Left ventricle myocardium inferior (tissue), 1 donor: Measurements from ENCODE around the gene CUL1. TPM values are rescaled to one million over a fixed set of nuclear protein-coding genes. Genes with fewer than 3 reads are reported as not detected.

Experiments used
- DNase-seq: peaks from one replicate; pipeline ENCODE4 v3.0.0-alpha.2; 2020
- H3K27ac ChIP-seq: fragments of 200-600 bp; replicated peaks from 2 replicates; pipeline ENCODE4 v1.8.0; 2021
- H3K27me3 ChIP-seq: fragments of 200-600 bp; 2 replicates; pipeline ENCODE4 v1.8.0; 2021; ENCODE audit warnings: low read depth
- H3K36me3 ChIP-seq: fragments of 200-600 bp; 2 replicates; pipeline ENCODE4 v1.8.0; 2021
- H3K4me1 ChIP-seq: fragments of 200-600 bp; 2 replicates; pipeline ENCODE4 v1.8.0; 2021
- H3K4me3 ChIP-seq: fragments of 200-600 bp; 2 replicates; pipeline ENCODE4 v1.8.0; 2021; ENCODE audit warnings: mild to moderate bottlenecking, moderate library complexity
- H3K9me3 ChIP-seq: fragments of 200-600 bp; replicated peaks from 2 replicates; pipeline ENCODE4 v1.8.0; 2021
- intact Hi-C: fragments of 100-400 bp; cut with micrococcal nuclease; formaldehyde crosslinking; loops from one replicate; pipeline ENCODE4 v1.11.0; 2022
- total RNA-seq: library from RNA; stranded (reverse); fragmentation: NEBNext Ultra II Directional; extraction: Animal tissue kit (Norgen Biotek cat#: 25700); gene quantifications from one replicate; pipeline ENCODE4 v1.2.1, GENCODE V29; 2021
- TF ChIP-seq, protein P1 (sequence below): fragments of 200-600 bp; IDR thresholded peaks from 2 replicates; pipeline ENCODE4 v1.8.0; 2021; ENCODE audit warnings: antibody characterized with exemption, mild to moderate bottlenecking, borderline replicate concordance
- donor health status: DM: no; HTN: yes; CAD: no; lungs with severe emphysema.

Gene CUL1
- total RNA-seq, 1 donor from 2014 or later = 48.2 TPM

- H3K9me3 ChIP-seq = no peaks in the 10 kb centered on the region
- TF ChIP-seq, protein P1, sequence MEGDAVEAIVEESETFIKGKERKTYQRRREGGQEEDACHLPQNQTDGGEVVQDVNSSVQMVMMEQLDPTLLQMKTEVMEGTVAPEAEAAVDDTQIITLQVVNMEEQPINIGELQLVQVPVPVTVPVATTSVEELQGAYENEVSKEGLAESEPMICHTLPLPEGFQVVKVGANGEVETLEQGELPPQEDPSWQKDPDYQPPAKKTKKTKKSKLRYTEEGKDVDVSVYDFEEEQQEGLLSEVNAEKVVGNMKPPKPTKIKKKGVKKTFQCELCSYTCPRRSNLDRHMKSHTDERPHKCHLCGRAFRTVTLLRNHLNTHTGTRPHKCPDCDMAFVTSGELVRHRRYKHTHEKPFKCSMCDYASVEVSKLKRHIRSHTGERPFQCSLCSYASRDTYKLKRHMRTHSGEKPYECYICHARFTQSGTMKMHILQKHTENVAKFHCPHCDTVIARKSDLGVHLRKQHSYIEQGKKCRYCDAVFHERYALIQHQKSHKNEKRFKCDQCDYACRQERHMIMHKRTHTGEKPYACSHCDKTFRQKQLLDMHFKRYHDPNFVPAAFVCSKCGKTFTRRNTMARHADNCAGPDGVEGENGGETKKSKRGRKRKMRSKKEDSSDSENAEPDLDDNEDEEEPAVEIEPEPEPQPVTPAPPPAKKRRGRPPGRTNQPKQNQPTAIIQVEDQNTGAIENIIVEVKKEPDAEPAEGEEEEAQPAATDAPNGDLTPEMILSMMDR = no peak
- DNase-seq = no peak
- peaks cover 83% of the 10 kb centered on the region for H3K36me3 ChIP-seq
- no peaks in the 10 kb centered on the region for H3K27me3 ChIP-seq
- no peak overlapping the region for H3K27ac ChIP-seq
- H3K4me3 ChIP-seq = no peak overlapping the region
- intact Hi-C loops = no loop called here
- no peaks in the 10 kb centered on the region for H3K4me1 ChIP-seq
These were observed 101.3 kb downstream of the CUL1 start for GRCh38 chr7:148799893-148800555.

DNA sequence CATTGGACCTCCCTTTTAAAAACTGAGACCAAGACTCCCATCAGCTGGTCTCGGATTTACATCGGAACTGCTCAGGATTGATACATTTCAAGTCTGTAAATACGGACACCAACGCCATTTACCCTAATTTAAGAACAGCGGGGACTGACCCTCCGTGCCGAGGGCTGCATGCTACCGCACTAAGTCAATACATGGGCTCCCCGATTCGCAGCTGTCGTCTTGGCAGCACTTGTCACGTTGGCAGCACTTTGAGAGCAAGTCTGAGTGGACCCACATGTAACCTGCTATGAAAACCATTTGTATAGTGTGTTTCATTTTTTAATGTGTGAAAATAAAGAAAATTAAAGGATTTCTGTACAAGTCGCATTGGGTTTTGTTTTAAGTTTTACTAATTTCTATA lies 102.0 kb downstream of the CUL1 start:
- H3K36me3 ChIP-seq = peaks cover 76% of the 10 kb centered on the region
- no peaks in the 10 kb centered on the region for H3K4me1 ChIP-seq
- no peaks in the 10 kb centered on the region for H3K27me3 ChIP-seq
- TF ChIP-seq, protein P1 = no peak
- no peaks in the 10 kb centered on the region for H3K9me3 ChIP-seq
- intact Hi-C loops = no loop called here
- H3K27ac ChIP-seq = no peak overlapping the region
- no peak for DNase-seq
- no peak overlapping the region for H3K4me3 ChIP-seq

- peaks cover 69% of the 10 kb centered on the region for H3K36me3 ChIP-seq
- H3K4me3 ChIP-seq = no peak overlapping the region
- TF ChIP-seq, protein P1 = no peak
These were observed 103.4 kb downstream of the CUL1 start for GRCh38 chr7:148802101-148802493.

GRCh38 chr7:148803094-148803493 lies 104.4 kb downstream of the CUL1 start:
- TF ChIP-seq, protein P1 = no peak
- peaks cover 64% of the 10 kb centered on the region for H3K36me3 ChIP-seq
- intact Hi-C loops = no loop called here
- no peaks in the 10 kb centered on the region for H3K9me3 ChIP-seq
- DNase-seq = no peak
- H3K27ac ChIP-seq = no peak overlapping the region
- no peaks in the 10 kb centered on the region for H3K4me1 ChIP-seq
- no peak overlapping the region for H3K4me3 ChIP-seq
- no peaks in the 10 kb centered on the region for H3K27me3 ChIP-seq

More at GRCh38 chr7:148802101-148802493, 103.4 kb downstream of the CUL1 start:
- H3K9me3 ChIP-seq = no peaks in the 10 kb centered on the region
- H3K4me1 ChIP-seq = no peaks in the 10 kb centered on the region
- no peak for DNase-seq
- intact Hi-C loops = no loop called here
- H3K27ac ChIP-seq = no peak overlapping the region
- no peaks in the 10 kb centered on the region for H3K27me3 ChIP-seq

DNA sequence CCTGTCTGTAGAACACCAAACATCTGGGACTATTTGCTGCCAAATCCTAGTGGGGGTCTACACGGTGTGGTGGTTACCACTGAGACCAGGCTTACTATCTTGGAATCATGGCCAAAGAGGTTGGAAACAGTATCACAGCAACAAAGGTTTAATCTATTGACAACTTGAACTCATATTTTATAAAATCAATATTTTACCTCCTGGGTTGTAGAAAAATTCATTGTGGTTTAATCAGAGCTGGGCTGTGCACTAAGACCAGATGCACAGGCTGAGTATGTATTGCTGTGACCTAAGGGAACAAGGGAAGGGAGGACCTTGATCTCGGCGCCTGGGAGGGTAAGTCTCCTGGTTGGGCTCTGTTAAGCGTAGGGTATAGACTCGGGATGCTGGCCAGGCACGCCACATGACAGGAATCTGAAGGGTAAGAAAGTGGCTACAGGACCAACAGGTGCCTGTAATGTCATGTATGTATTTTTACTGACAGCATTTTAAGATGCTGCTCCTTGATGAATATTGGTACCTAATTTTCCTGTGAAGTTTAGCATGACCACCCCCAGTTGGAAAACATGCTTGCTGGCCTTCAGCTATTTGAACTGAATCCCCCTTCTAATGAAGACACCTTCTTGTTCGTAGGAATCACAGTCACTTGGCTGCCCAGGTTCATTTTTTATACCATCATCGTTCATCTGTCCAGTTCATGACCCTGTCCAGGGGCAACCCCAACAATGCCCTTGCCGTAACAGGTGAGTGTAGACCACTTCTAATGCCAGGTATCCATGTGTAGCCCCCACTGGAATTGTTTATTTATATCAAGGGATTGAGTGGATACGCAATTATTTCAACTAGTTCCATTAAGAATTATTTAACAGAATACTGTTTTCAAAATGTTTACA lies 105.9 kb downstream of the CUL1 start:
- intact Hi-C loops = no loop called here
- no peak overlapping the region for H3K4me3 ChIP-seq
- H3K4me1 ChIP-seq = no peaks in the 10 kb centered on the region
- peaks cover 57% of the 10 kb centered on the region for H3K36me3 ChIP-seq
- H3K9me3 ChIP-seq = no peaks in the 10 kb centered on the region
- DNase-seq = no peak
- H3K27ac ChIP-seq = no peak overlapping the region
- TF ChIP-seq, protein P1 = no peak
- no peaks in the 10 kb centered on the region for H3K27me3 ChIP-seq
